K562 (cell line): ENCODE results near the gene F2.

ENCODE experiments used
- FIP1L1 ChIP-seq: fragments of 200-400 bp; formaldehyde crosslinking; IDR thresholded peaks from 2 replicates; pipeline ENCODE4 v1.6.1; 2018; ENCODE audit warnings: mild to moderate bottlenecking, low read depth, low read length; ENCODE audit not compliant: poor library complexity, severe bottlenecking
- FOSL1 ChIP-seq: fragments of 200-800 bp; sonication (Bioruptor generic); conservative IDR thresholded peaks from 2 replicates; pipeline ENCODE4 v1.6.1; 2016; ENCODE audit warnings: missing genetic modification characterization, missing compliant biosample characterization
- NCOA2 ChIP-seq, 2 experiments: fragments of 450-650 bp; IDR thresholded peaks; 2 replicates each; pipeline ENCODE4 v1.6.1; 2018; ENCODE audit warnings: mild to moderate bottlenecking in 2 of 2, moderate library complexity in 1 of 2; ENCODE audit not compliant: partially characterized antibody in 2 of 2
- NFYB ChIP-seq: IDR thresholded peaks from 2 replicates; pipeline ENCODE4 v1.6.1; 2011; ENCODE audit warnings: mild to moderate bottlenecking, moderate library complexity; ENCODE audit not compliant: insufficient read length; ENCODE audit errors: extremely low read depth
- TF ChIP-seq, protein P1 (sequence below): sonication (generic); formaldehyde crosslinking; IDR thresholded peaks from 2 replicates; pipeline ENCODE4 v1.8.1; 2022; ENCODE audit warnings: missing genetic modification reagents

DNA sequence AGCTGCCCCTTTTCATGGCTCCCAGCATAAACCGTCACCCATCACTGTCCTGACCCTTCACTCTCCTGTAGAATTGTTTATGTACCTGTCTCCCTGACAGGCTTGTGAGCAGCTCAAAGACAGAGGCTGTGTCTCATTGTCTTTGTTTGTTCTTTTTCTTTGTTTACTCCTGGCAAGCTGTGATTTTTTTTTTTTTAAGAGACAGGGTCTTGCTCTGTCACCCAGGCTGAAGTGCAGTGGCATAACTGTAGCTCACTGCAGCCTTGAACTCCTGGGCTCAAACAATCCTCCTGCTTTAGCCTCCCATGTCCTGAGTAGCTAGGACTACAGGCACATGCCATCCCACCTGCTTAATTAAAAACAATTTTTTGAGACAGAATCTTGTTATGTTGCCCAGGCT, 28.3 kb upstream of the F2 start:
- TF ChIP-seq FIP1L1, result no peak
- TF ChIP-seq FOSL1, result no peak
- TF ChIP-seq NCOA2 (IDR thresholded peaks at IDR 0.05; ENCODE audit: partially characterized antibody in 2 of 2), result no peak
- TF ChIP-seq, protein P1, sequence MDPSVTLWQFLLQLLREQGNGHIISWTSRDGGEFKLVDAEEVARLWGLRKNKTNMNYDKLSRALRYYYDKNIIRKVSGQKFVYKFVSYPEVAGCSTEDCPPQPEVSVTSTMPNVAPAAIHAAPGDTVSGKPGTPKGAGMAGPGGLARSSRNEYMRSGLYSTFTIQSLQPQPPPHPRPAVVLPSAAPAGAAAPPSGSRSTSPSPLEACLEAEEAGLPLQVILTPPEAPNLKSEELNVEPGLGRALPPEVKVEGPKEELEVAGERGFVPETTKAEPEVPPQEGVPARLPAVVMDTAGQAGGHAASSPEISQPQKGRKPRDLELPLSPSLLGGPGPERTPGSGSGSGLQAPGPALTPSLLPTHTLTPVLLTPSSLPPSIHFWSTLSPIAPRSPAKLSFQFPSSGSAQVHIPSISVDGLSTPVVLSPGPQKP (CRISPR knock-in tag), result no peak
- no peak for TF ChIP-seq NFYB
